NCI-H1694 treated with DMSO at 0.1 percent for 48 hours (cell line): Measurements from ENCODE around the gene COX4I1.
"Not testable (repeated sequence)": the region's sequence is repeated elsewhere in the genome, so short reads cannot be mapped to it uniquely, and the experiment has no call there.

Source experiments
- DNase-seq: peaks from one replicate; lab custom pipeline; 2025; lab: John Stamatoyannopoulos, UW

Gene COX4I1

GRCh38 chr16:85800321-85800669 lies 800 bp downstream of the COX4I1 start:
- DNase-seq, result no peak

DNA sequence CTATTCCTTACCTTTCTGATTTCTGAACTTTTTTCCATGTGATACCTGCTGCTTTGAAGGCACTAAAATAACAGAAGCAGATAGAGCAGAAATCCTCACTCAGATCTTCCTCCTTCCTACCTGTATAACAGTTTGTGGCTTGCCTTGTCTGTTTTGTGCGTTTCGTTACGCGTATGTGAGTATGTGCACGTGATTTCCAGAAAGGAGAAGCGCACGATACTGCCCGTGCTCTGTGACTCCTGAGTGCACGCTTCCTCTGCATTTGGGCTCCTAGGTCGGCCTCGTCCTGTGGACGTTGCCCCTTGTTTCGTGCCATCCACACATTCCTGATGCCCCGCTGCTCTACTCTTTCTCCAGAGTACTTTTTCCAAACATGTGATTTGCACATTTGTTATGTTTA lies 4.1 kb downstream of the COX4I1 start:
- no peak for DNase-seq

- no peak for DNase-seq
Observed at GRCh38 chr16:85805442-85806045, 6.0 kb downstream of the COX4I1 start.

- no peak for DNase-seq
Observed at GRCh38 chr16:85806539-85806938, 7.0 kb downstream of the COX4I1 start.

GRCh38 chr16:85807340-85807739 lies 7.8 kb downstream of the COX4I1 start:
- DNase-seq, result not testable (repeated sequence)

- not testable (repeated sequence) for DNase-seq
Observed at GRCh38 chr16:85808104-85808503, 8.6 kb downstream of the COX4I1 start.

- DNase-seq, result no peak
Observed at GRCh38 chr16:85808926-85809325, 9.4 kb downstream of the COX4I1 start.

DNA sequence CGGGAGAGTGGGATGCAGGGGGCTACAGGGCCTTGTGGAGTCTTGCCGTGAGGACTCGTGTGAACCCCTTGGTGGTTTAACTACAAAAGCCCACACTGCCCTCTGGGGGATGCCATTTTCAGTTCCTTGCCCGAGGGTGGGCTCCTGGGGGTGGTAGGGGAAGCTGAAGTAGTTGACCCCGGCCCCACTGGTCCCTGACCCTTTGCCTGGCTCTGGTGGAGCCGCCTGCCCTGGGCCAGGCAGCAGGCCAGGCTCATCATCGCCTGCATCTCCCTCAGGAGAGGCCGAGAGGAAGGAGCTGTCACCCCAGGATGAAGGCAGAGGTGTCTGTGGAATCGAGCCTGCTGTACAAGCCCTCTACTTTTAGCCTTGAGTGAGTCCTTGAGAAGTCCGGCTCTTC lies 10.2 kb downstream of the COX4I1 start:
- DNase-seq, result no peak

- no peak for DNase-seq
Observed at GRCh38 chr16:85810097-85810741, 10.7 kb downstream of the COX4I1 start.

DNA sequence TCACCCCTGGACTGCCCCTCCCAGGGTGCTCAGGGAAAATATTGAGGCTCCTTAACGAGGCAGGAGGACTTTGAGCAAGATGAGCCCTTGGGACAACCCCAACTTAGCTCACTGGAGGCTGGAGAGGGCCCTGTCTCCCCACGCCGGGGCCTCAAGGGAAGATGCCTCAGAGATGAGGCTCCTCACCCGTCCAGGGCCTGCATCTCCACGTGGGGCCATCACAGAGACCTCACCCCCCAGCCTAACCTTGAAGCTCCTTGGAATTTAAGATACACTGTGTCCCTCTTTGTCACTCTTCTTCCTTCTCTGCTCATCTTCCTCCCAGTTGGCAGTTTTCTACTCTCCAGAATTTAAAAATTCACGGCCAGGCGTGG lies 11.2 kb downstream of the COX4I1 start:
- no peak for DNase-seq

GRCh38 chr16:85812031-85812807 lies 12.7 kb downstream of the COX4I1 start:
- no peak for DNase-seq

DNA sequence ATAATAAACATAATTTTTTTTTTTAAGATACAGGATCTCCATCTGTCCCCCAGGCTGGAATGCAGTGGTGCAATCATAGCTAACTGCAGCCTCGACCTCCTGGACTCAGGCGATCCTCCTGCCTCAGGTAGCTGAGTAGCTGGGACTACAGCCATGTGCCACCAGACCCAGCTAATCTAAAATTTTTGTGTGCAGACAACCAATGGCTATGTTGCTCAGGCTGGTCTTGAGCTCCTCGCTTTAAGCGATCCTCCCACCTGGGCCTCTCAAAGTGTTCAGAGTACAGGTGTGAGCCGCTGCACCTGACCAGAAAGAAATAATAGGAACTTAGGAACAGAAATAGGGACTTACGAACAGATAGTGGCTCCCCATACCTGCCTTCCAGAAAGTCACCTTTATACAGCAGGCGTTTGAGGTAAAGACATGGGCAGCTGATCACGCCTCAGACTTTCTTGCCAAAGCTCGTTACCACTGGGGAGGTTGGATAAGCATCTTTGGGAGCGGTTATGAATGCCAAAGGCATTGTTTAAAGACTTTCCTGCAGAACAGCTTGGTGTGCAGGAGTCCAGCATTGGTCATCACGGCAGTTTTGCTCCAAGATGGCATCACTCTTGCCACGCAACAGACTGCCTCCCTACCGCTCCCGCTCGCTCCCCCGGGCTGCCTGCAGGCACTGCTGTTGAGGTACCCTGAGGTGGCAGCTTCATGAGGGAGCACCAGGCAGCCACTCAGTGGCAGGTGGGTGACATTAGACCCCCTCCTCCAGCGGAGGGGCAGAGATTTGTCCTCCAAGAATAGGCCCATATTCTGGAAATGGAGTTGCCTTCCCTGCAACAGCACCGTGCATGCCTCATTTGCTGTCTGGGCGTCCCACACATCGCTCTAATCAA lies 13.6 kb downstream of the COX4I1 start:
- DNase-seq, result no peak

- DNase-seq, result no peak
Observed at GRCh38 chr16:85816159-85816558, 16.7 kb downstream of the COX4I1 start.

DNA sequence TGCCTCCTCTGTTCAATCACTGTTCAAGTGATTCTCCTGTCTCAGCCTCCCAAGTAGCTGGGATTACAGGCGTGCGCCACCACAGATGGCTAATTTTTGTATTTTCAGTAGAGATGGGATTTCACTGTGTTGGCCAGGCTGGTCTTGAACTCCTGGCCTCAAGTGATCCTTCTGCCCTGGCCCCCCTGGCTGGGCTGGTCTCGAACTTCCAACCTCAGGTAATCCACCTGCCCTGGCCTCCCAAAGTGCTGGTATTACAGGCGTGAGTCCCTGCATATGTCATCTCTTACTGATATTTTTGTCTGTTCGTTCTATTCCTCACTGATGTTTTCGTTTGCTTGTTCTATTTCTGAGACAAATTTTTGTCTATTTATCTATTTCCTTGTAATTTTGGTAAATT lies 17.7 kb downstream of the COX4I1 start:
- DNase-seq, result not testable (repeated sequence)

DNA sequence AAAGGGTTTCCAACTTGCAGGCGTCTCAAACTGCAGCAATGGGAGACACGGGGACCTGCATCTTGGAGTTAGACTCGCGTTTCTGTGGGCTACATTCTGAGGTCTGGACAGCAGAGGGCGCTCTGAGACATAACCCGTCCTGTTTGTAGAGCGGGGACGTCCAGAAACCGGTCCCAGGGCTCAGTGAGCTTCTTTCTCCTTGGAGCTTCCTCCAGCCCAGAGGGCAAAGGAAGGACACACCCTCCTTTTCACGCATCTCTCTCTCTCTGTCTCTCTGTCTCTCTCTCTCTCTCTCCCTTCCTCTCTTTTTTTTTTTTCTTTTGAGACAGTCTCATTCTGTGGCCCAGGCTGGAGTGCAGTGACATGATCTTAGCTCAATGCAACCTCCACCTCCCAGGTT lies 19.8 kb downstream of the COX4I1 start:
- peak; percentile 62 for DNase-seq

DNA sequence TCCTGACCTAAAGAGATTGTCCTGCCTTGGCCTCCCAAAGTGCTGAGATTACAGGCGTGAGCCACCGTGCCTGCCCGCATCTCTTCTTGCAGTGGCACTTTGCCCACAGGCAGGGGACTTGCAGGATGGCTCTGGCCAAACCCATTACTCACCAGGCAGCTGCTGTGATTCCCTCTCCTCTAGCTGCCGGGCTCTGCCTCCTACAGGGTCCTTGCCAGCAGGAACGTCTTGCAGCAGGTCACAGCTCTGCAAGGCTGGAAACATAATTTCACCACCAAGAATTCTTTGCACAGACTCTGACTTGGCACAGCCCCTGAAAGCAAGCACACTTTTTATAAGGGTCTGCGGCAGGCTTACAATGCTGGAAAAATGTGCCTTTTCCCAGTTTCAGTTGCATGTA lies 20.3 kb downstream of the COX4I1 start:
- DNase-seq, result no peak

- no peak for DNase-seq
Observed at GRCh38 chr16:85820604-85821372, 21.3 kb downstream of the COX4I1 start.

DNA sequence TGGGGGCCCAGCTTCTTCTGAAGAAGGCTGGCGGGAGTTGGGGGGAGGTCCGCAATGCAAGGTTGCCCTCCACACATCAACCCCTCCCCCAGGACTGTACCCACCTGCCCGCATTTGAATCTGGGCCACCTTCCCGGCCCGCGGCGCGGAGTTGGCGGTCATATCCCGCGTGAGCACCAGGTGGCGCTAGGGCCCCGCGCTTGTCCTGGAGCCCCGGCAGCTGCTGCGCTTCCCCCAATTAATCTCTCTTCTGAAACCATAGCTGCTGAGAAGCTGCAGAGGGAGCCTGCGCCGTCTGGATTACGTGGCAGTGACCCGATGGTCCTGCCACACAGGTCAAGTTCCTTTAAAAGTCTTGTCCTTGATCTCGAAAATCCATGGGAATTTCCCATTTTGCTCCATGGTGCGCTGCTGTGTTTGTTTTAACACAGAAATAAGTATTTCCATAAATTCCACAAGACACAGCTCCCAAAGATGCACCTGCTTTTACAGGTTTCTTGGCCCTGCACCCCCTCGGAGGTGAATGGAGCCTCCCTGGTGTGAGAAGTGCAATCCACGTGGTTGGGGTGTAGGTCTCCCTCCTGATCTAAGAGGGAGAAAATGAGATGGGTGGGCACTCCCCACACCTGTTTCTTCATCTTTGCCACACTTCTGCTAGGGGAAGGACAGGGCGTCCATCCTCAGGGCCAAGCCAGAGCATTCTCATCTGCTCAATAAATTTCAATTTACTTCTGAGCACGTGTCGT lies 22.1 kb downstream of the COX4I1 start:
- DNase-seq, result peak; percentile 62

GRCh38 chr16:85822145-85822544 lies 22.6 kb downstream of the COX4I1 start:
- DNase-seq, result no peak

DNA sequence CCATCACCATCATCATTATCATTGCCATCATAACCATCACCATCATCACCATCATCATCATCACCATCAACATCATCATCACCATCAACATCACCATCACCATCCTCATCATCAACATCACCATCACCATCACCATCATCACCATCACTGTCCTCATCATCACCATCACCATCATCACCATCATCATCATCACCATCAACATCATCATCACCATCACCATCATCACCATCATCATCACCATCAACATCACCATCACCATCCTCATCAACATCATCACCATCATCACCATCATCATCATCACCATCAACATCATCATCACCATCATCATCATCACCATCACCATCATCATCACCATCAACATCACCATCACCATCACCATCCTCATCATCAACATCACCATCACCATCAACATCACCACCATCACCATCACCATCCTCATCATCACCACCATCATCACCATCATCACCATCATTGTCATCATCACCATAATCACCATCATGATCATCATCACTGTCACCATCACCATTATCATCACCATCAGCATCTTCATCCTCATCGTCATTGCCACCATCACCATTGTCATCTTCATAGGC lies 23.9 kb downstream of the COX4I1 start:
- DNase-seq, result no peak
